HG03280 (cell line): Measurements from ENCODE around the gene DDC.
"Not testable (repeated sequence)": the region's sequence is repeated elsewhere in the genome, so short reads cannot be mapped to it uniquely, and the experiment has no call there.

Experiments used
- ATAC-seq: cut with Tn5 transposase; IDR thresholded peaks from one replicate; pipeline ENCODE4 v1.9.1; 2021; ENCODE audit warnings: mild to moderate bottlenecking, moderate library complexity; ENCODE audit not compliant: unreplicated experiment

The DDC gene

GRCh38 chr7:50589364-50589763, 24.2 kb upstream of the DDC start:
- no peak for ATAC-seq

GRCh38 chr7:50588937-50589336, 23.7 kb upstream of the DDC start:
- ATAC-seq: no peak

- ATAC-seq: no peak
These were observed 22.5 kb upstream of the DDC start for GRCh38 chr7:50587737-50588136.

- no peak for ATAC-seq
These were observed 19.7 kb upstream of the DDC start for GRCh38 chr7:50584793-50585408.

GRCh38 chr7:50584386-50584785, 19.2 kb upstream of the DDC start:
- ATAC-seq: no peak

- not testable (repeated sequence) for ATAC-seq
These were observed 18.1 kb upstream of the DDC start for GRCh38 chr7:50583295-50583694.

- ATAC-seq: not testable (repeated sequence)
These were observed 17.1 kb upstream of the DDC start for GRCh38 chr7:50582271-50582670.

GRCh38 chr7:50580666-50581065, 15.5 kb upstream of the DDC start:
- not testable (repeated sequence) for ATAC-seq

GRCh38 chr7:50580057-50580456, 14.9 kb upstream of the DDC start:
- ATAC-seq: no peak

- ATAC-seq: not testable (repeated sequence)
These were observed 12.9 kb upstream of the DDC start for GRCh38 chr7:50578105-50578504.

- ATAC-seq: no peak
These were observed 12.4 kb upstream of the DDC start for GRCh38 chr7:50577569-50577968.

- ATAC-seq: not testable (repeated sequence)
These were observed 11.2 kb upstream of the DDC start for GRCh38 chr7:50576388-50576787.

- ATAC-seq: no peak
These were observed 2.6 kb upstream of the DDC start for GRCh38 chr7:50567715-50568261.

GRCh38 chr7:50565977-50566376, 772 bp upstream of the DDC start:
- no peak for ATAC-seq

GRCh38 chr7:50565559-50565916, 333 bp upstream of the DDC start:
- no peak for ATAC-seq

GRCh38 chr7:50564171-50564570, 1.0 kb downstream of the DDC start:
- ATAC-seq: no peak

- no peak for ATAC-seq
These were observed 3.1 kb downstream of the DDC start for GRCh38 chr7:50562136-50562535.

GRCh38 chr7:50560865-50561351, 4.3 kb downstream of the DDC start:
- no peak for ATAC-seq

GRCh38 chr7:50559881-50560280, 5.3 kb downstream of the DDC start:
- no peak for ATAC-seq

GRCh38 chr7:50558294-50559053, 6.7 kb downstream of the DDC start:
- ATAC-seq: no peak

- ATAC-seq: no peak
These were observed 8.1 kb downstream of the DDC start for GRCh38 chr7:50557099-50557498.
